Measurements from ENCODE around the gene SLC6A18.

The SLC6A18 gene

GRCh38 chr5:1240496-1241260, 15.5 kb downstream of the SLC6A18 start:
- no peak for TF ChIP-seq ZNF384 (IDR thresholded peaks at IDR 0.05)
- no peak for TF ChIP-seq FOXA1 (IDR thresholded peaks at IDR 0.05)
- no peak for TF ChIP-seq LEF1 (IDR thresholded peaks at IDR 0.05; ENCODE audit: borderline replicate concordance)
- TF ChIP-seq HDGF (IDR thresholded peaks at IDR 0.05; ENCODE audit: borderline replicate concordance): no peak
- no peak for TF ChIP-seq SUZ12 (IDR thresholded peaks at IDR 0.05)
- no peak for TF ChIP-seq CTBP1 (IDR thresholded peaks at IDR 0.05; ENCODE audit: borderline replicate concordance)
- POLR2A ChIA-PET: no interaction called here
- no peak for DNase-seq (ENCODE audit: extremely low spot score)
- CTCF ChIA-PET: no interaction called here

DNA sequence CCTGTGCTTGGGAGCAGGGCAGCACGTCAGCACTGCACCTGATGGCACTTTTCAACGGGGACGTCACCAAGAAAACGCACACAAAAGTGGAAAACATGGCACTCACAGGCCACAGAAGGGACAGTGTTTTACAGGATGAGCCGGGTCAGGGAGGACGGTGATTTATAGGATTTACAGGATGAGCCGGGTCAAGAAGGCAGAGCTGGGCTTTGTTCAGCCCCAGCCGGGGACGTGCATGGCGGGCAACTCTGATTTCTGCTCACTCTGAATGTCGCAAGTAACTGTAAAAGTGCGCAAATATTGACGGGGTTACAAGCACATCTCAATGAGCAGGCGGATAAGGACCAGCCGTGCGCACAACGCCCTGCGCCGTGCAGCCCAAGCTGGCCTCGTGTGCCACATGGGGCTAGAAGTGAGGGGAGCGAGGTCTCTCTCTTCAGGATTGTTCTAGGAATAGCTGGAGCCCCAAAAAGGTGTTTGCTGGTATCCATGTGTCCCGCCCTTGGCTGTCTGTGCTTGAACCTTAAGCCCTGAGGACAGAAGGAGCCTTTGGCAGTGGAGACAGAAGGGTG, 16.4 kb downstream of the SLC6A18 start:
- no peak for DNase-seq (ENCODE audit: extremely low spot score)
- POLR2A ChIA-PET: no interaction called here
- CTCF ChIA-PET: interaction anchor here (0.5 kb wide), 1 partner anchor 590 kb away, joined by 3 read pairs; no protein-coding TSS in a partner anchor
- TF ChIP-seq CTBP1 (IDR thresholded peaks at IDR 0.05; ENCODE audit: borderline replicate concordance) (no peak), ARNT (IDR thresholded peaks at IDR 0.05) (no peak), BHLHE40 (IDR thresholded peaks at IDR 0.05; ENCODE audit: borderline replicate concordance) (no peak), SP1 (IDR thresholded peaks at IDR 0.05) (no peak), SUZ12 (IDR thresholded peaks at IDR 0.05) (no peak), L3MBTL2 (conservative IDR thresholded peaks at IDR 0.05) (no peak), ZNF384 (IDR thresholded peaks at IDR 0.05) (no peak), NFRKB (IDR thresholded peaks at IDR 0.05) (no peak), ELF4 (IDR thresholded peaks at IDR 0.05) (no peak)

DNA sequence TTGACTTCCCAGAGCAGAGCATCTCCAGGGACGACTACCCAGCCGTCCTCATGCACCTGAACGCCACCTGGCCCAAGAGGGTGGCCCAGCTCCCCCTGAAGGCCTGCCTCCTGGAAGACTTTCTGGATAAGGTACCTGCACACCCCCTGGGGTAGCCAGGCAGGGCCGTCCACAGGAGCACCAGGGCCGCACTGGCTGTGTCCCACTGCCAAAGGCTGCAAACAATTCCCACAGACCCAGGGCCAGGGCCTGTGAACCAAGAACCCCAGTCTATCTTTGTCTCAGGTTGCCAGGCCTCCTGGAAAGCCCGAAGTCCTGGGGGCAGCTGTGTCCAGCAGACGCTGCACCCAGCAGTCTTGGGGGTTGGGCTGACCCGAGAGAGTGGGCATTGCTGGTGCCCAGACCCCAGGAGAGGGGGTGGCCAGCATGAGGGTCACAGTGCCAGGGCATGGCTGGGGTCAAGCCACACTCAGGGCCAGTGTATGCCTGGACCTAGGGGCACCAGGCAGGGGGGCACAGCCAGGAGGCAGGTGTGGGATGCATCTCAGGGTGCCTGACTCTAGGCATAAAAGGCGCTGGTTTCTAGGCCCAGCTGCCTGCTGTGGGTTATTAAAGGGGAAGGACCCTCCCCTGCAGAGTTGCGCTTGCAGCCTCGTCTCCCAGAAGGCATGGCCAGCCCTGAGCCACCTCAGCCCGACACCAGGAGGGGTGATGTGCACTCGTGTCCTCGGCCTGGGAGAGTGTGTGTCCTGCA, 17.7 kb downstream of the SLC6A18 start:
- POLR2A ChIA-PET: no interaction called here

DNA sequence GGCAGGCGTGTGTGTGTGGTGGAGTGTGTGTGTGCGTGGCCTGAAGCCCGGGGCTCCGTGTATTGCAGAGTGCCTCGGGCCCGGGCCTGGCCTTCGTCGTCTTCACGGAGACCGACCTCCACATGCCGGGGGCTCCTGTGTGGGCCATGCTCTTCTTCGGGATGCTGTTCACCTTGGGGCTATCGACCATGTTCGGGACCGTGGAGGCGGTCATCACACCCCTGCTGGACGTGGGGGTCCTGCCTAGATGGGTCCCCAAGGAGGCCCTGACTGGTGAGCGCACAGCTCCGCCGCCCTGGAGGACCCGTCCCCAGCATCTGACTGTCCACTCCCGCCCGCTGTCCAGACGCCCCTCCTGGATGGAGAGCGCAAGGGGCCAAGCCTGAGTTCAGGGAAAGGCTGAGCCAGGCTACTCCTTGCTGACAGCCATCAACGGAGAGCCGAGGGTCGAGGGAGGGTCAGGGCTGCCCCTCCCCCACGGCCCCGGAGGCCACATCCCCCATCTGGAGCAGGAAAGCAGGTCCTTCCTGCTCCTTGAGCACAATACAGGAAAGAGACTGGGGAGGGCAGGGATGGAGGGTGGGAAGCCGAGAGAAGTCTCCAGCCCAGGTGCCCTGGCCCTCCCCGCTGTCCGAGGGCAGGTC, 18.4 kb downstream of the SLC6A18 start:
- ChIA-PET POLR2A (no interaction called here), CTCF (no interaction called here)
- TF ChIP-seq FOXK2 (IDR thresholded peaks at IDR 0.05) (no peak), NFRKB (IDR thresholded peaks at IDR 0.05) (no peak), ELF4 (IDR thresholded peaks at IDR 0.05) (no peak), L3MBTL2 (conservative IDR thresholded peaks at IDR 0.05) (no peak), LEF1 (IDR thresholded peaks at IDR 0.05; ENCODE audit: borderline replicate concordance) (no peak), ARNT (IDR thresholded peaks at IDR 0.05) (no peak)
- no peak for DNase-seq (ENCODE audit: extremely low spot score)

More for the DNA sequence above, 17.7 kb downstream of the SLC6A18 start:
- CTCF ChIA-PET: no interaction called here
- TF ChIP-seq SUZ12 (IDR thresholded peaks at IDR 0.05) (no peak), TARDBP (IDR thresholded peaks at IDR 0.05) (no peak), BHLHE40 (IDR thresholded peaks at IDR 0.05; ENCODE audit: borderline replicate concordance) (no peak), HDGF (IDR thresholded peaks at IDR 0.05; ENCODE audit: borderline replicate concordance) (no peak), ARNT (IDR thresholded peaks at IDR 0.05) (no peak), SP1 (IDR thresholded peaks at IDR 0.05) (no peak), ZNF384 (IDR thresholded peaks at IDR 0.05) (no peak), NFRKB (IDR thresholded peaks at IDR 0.05) (no peak), FOXK2 (IDR thresholded peaks at IDR 0.05) (no peak), FOXM1 (IDR thresholded peaks at IDR 0.05; ENCODE audit: borderline replicate concordance) (no peak), FOXA1 (IDR thresholded peaks at IDR 0.05) (no peak), ELF4 (IDR thresholded peaks at IDR 0.05) (no peak), LEF1 (IDR thresholded peaks at IDR 0.05; ENCODE audit: borderline replicate concordance) (no peak)
- DNase-seq (ENCODE audit: extremely low spot score): no peak

DNA sequence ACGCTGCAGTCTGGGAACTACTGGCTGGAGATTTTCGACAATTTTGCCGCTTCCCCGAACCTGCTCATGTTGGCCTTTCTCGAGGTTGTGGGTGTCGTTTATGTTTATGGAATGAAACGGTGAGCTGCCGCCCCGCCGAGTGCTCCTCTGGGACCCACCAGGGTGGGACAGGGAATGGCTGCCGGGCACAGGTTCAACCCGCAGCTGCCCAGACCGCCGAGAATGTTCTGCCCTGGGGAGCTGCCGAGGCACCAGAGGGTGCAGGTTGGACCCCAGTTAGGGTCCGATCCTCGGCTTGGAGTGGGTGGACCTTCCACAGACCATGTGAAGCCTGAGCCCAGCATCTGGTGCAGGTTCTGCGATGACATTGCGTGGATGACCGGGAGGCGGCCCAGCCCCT, 19.1 kb downstream of the SLC6A18 start:
- ChIA-PET CTCF (no interaction called here), POLR2A (no interaction called here)
- TF ChIP-seq FOXM1 (IDR thresholded peaks at IDR 0.05; ENCODE audit: borderline replicate concordance) (no peak), FOXA1 (IDR thresholded peaks at IDR 0.05) (no peak), HDGF (IDR thresholded peaks at IDR 0.05; ENCODE audit: borderline replicate concordance) (no peak), ELF4 (IDR thresholded peaks at IDR 0.05) (no peak), TARDBP (IDR thresholded peaks at IDR 0.05) (no peak), BHLHE40 (IDR thresholded peaks at IDR 0.05; ENCODE audit: borderline replicate concordance) (no peak), ARNT (IDR thresholded peaks at IDR 0.05) (no peak), NFRKB (IDR thresholded peaks at IDR 0.05) (no peak), LEF1 (IDR thresholded peaks at IDR 0.05; ENCODE audit: borderline replicate concordance) (no peak), SUZ12 (IDR thresholded peaks at IDR 0.05) (no peak), FOXK2 (IDR thresholded peaks at IDR 0.05) (no peak), CTBP1 (IDR thresholded peaks at IDR 0.05; ENCODE audit: borderline replicate concordance) (no peak)
- TF ChIP-seq, protein P1, sequence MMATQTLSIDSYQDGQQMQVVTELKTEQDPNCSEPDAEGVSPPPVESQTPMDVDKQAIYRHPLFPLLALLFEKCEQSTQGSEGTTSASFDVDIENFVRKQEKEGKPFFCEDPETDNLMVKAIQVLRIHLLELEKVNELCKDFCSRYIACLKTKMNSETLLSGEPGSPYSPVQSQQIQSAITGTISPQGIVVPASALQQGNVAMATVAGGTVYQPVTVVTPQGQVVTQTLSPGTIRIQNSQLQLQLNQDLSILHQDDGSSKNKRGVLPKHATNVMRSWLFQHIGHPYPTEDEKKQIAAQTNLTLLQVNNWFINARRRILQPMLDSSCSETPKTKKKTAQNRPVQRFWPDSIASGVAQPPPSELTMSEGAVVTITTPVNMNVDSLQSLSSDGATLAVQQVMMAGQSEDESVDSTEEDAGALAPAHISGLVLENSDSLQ (IDR thresholded peaks at IDR 0.05): no peak
- DNase-seq (ENCODE audit: extremely low spot score): no peak

- ChIA-PET POLR2A (no interaction called here), CTCF (no interaction called here)
- TF ChIP-seq SUZ12 (IDR thresholded peaks at IDR 0.05): no peak
- TF ChIP-seq ZNF384 (IDR thresholded peaks at IDR 0.05): no peak
- TF ChIP-seq HDGF (IDR thresholded peaks at IDR 0.05; ENCODE audit: borderline replicate concordance): no peak
- DNase-seq (ENCODE audit: extremely low spot score): peak; percentile 22
These were observed 19.8 kb downstream of the SLC6A18 start for GRCh38 chr5:1244976-1245375.
